ENCODE data around the gene ICAM5. TPM values are rescaled to one million over a fixed set of nuclear protein-coding genes. Genes with fewer than 3 reads are reported as not detected.
A peak's percentile ranks its signal among the peaks of the same experiment; 100 is the strongest.
"Not testable (repeated sequence)": the region's sequence is repeated elsewhere in the genome, so short reads cannot be mapped to it uniquely, and the experiment has no call there.

ICAM5 gene, protein sequence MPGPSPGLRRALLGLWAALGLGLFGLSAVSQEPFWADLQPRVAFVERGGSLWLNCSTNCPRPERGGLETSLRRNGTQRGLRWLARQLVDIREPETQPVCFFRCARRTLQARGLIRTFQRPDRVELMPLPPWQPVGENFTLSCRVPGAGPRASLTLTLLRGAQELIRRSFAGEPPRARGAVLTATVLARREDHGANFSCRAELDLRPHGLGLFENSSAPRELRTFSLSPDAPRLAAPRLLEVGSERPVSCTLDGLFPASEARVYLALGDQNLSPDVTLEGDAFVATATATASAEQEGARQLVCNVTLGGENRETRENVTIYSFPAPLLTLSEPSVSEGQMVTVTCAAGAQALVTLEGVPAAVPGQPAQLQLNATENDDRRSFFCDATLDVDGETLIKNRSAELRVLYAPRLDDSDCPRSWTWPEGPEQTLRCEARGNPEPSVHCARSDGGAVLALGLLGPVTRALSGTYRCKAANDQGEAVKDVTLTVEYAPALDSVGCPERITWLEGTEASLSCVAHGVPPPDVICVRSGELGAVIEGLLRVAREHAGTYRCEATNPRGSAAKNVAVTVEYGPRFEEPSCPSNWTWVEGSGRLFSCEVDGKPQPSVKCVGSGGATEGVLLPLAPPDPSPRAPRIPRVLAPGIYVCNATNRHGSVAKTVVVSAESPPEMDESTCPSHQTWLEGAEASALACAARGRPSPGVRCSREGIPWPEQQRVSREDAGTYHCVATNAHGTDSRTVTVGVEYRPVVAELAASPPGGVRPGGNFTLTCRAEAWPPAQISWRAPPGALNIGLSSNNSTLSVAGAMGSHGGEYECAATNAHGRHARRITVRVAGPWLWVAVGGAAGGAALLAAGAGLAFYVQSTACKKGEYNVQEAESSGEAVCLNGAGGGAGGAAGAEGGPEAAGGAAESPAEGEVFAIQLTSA
- under 1 TPM in 2 of 4 donors, not detected in 2; 0.13 to 0.22 TPM for total RNA-seq
- under 1 TPM in 2 of 3 donors, not detected in 1; 0.04 TPM for polyA plus RNA-seq
- long read RNA-seq, donor 1 = 0 reads
- long read RNA-seq, donor 2, partial matches to known transcripts = 2 of 2 reads
- long read RNA-seq, donor 2, other reads (novel, unspliced or antisense) = 0 of 2 reads

DNA sequence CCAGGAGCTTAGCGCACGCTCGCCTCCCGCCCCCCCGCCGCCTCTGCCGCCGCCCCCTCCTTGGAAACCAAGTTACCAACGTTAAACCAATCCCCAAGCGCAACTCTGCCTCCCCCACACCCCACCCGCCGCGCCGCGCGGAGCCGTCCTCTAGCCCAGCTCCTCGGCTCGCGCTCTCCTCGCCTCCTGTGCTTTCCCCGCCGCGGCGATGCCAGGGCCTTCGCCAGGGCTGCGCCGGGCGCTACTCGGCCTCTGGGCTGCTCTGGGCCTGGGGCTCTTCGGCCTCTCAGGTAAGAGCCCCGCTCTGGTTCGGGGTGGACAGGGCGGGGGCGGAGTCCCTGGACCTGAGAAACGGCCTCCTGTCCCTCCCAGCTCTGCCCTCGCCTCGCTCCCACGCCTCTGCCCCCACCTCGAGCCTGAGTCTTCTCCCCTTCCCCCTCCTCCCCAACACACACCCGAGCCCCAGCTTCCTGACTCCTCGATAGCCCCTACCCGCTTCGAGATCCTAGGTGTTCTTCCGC lies at the start of gene ICAM5:
ICAM5 (plus strand) TSS at position 117 of the 521 bp plus-strand sequence; CDS start at position 209, 92 bp downstream.
- intact Hi-C loops (cut with DNase I) = no loop called here
- peaks cover 0 to 87% (median 54%) of the 10 kb centered on the region in 3 donors for H3K27me3 ChIP-seq (ENCODE audit: insufficient read depth in 3 of 3, low read length in 2 of 3)
- H3K4me1 ChIP-seq = peaks cover 43% of the 10 kb centered on the region
- peak within 1 kb of the TSS; percentile 64 for H3K4me3 ChIP-seq
- H3K9me3 ChIP-seq = no peaks in the 10 kb centered on the region
- ATAC-seq (no peak), DNase-seq (no peak)
- H3K36me3 ChIP-seq (ENCODE audit: insufficient read depth in 1 of 2, low read depth in 1 of 2) = peaks cover 0 to 9% of the 10 kb centered on the region in 2 donors
- 1% methylated on average over 25 to 45 of the region's 45 CpGs for WGBS, 3 donors
- TF ChIP-seq, protein P1, sequence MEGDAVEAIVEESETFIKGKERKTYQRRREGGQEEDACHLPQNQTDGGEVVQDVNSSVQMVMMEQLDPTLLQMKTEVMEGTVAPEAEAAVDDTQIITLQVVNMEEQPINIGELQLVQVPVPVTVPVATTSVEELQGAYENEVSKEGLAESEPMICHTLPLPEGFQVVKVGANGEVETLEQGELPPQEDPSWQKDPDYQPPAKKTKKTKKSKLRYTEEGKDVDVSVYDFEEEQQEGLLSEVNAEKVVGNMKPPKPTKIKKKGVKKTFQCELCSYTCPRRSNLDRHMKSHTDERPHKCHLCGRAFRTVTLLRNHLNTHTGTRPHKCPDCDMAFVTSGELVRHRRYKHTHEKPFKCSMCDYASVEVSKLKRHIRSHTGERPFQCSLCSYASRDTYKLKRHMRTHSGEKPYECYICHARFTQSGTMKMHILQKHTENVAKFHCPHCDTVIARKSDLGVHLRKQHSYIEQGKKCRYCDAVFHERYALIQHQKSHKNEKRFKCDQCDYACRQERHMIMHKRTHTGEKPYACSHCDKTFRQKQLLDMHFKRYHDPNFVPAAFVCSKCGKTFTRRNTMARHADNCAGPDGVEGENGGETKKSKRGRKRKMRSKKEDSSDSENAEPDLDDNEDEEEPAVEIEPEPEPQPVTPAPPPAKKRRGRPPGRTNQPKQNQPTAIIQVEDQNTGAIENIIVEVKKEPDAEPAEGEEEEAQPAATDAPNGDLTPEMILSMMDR (IDR thresholded peaks at IDR 0.05) = no peak
- H3K27ac ChIP-seq = no peak within 1 kb of the TSS

DNA sequence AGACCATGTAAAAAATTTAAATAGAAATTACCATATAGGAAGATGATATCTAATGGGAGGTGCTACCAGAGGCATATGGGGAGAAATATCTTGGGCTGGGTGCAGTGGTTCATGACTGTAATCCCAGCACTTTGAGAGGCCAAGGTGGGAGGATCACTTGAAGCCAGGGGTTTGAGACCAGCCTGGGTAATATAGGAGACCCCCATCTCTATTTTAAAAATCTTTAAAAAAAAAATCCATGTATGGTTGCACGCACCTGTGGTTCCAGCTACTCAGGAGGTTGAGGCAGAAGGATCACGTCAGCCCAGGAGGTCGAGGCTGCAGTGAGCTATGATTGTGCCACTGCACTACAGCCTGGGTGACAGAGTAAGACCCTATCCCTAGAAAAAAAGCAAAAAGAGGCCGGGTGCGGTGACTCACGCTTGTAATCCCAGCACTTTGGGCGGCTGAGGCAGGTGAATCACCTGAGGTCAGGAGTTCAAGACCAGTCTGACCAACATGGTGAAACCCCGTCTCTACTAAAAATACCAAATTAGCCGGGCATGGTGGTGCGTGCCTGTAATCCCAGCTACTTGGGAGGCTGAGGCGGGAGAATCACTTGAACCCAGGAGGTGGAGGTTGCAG lies 47.8 kb upstream of the ICAM5 start:
- H3K9me3 ChIP-seq; H3K4me1 ChIP-seq; intact Hi-C loops (cut with DNase I); ATAC-seq; DNase-seq; H3K4me3 ChIP-seq; H3K36me3 ChIP-seq (ENCODE audit: insufficient read depth in 1 of 2, low read depth in 1 of 2); H3K27ac ChIP-seq; H3K27me3 ChIP-seq (ENCODE audit: insufficient read depth in 3 of 3, low read length in 2 of 3): not testable (repeated sequence)
- WGBS, 3 donors = 93 to 96% (median 94%) methylated on average over 11 of the region's 11 CpGs

DNA sequence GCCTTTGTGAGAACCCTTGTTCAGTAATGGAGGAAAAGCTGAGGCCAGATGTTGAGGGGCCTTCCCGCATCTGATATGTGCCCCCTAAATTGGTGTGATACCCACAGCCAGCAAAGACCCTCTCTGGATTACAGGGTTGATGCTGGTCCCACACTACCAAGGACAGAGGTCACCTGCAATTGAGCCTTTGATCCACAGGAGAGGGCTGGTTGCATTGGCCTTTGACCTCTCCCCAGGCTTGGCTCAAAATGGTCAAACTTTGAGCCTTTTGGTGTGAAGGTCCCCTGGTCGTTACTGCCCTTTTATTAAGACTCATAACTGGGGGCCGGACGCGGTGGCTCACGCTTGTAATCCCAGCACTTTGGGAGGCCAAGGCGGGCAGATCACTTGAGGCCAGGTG lies 46.1 kb upstream of the ICAM5 start:
- WGBS, 3 donors = 85 to 91% (median 88%) methylated on average over 7 of the region's 7 CpGs
- H3K36me3 ChIP-seq (ENCODE audit: insufficient read depth in 1 of 2, low read depth in 1 of 2) = no peaks in the 10 kb centered on the region

DNA sequence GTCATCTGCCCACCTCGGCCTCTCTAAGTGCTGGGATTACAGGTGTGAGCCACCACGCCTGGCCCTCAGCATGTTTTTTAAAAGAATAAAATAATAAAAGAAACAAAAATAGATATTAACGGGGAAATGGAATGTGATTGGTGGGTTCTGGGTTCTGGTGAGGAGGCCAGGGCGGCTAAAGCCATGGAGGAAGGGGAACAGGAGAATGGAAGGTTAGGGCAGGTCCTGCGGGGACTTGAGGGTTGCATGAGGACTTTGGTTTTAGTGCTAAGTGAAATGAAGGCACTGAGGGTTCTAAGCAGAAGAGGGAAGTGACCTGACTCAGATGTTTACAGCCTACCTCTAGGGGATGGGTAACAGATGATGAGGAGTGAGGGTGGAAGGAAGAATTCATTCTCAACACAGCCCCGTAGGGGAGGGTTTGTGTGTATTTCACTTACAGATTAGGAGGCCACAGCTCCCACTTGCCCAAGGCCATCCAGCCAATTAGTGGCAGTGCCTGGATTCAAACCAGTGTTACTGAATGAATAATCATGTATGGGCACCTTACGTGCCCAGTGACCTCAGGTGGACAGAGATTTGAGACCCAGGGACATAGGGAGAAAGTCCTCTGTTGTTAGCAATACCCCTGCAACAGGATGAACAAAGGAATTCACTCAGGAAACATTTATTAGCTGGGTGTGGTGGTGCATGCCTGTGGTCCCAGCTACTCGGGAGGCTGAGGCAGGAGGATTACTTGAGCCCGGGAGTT lies 44.4 kb upstream of the ICAM5 start:
- intact Hi-C loops (cut with DNase I) = no loop called here
- no peak overlapping the region for H3K4me3 ChIP-seq
- no peak for DNase-seq
- no peak for ATAC-seq
- no peaks in the 10 kb centered on the region for H3K4me1 ChIP-seq
- H3K27ac ChIP-seq = no peak overlapping the region
- no peaks in the 10 kb centered on the region for H3K27me3 ChIP-seq (ENCODE audit: insufficient read depth in 3 of 3, low read length in 2 of 3)
- TF ChIP-seq, protein P1 (IDR thresholded peaks at IDR 0.05) = no peak
- no peaks in the 10 kb centered on the region for H3K36me3 ChIP-seq (ENCODE audit: insufficient read depth in 1 of 2, low read depth in 1 of 2)
- 79 to 85% (median 82%) methylated on average over 9 of the region's 9 CpGs for WGBS, 3 donors
- no peaks in the 10 kb centered on the region for H3K9me3 ChIP-seq

More for the DNA sequence above, 46.1 kb upstream of the ICAM5 start:
- Histone ChIP-seq H3K9me3 (no peaks in the 10 kb centered on the region), H3K4me1 (no peaks in the 10 kb centered on the region), H3K27ac (no peak overlapping the region), H3K27me3 (ENCODE audit: insufficient read depth in 3 of 3, low read length in 2 of 3) (no peaks in the 10 kb centered on the region), H3K4me3 (no peak overlapping the region)
- intact Hi-C loops (cut with DNase I) = no loop called here
- DNase-seq (no peak), ATAC-seq (no peak)
- TF ChIP-seq, protein P1 (IDR thresholded peaks at IDR 0.05) = no peak

Measured in psoas muscle (tissue), 8 donors.